Choroid plexus epithelial cell (primary cell): ENCODE measurements around the gene ZFPM1.

ENCODE experiments used
- DNase-seq: peaks from one replicate; pipeline ENCODE4 v3.0.0-alpha.2; 2010; ENCODE audit warnings: low read depth
- H3K4me3 ChIP-seq: 2 replicates; pipeline ENCODE4 v1.5.1; 2011; ENCODE audit warnings: low read depth, mild to moderate bottlenecking, control low read depth, low read length, moderate library complexity
- TF ChIP-seq, protein P1 (sequence below): conservative IDR thresholded peaks from 2 replicates; pipeline ENCODE4 v1.5.1; 2011; ENCODE audit warnings: low read depth, mild to moderate bottlenecking, control low read depth, inconsistent platforms, low read length, moderate library complexity

Gene ZFPM1

GRCh38 chr16:88502776-88503280 lies 49.7 kb downstream of the ZFPM1 start:
- DNase-seq: no peak
- H3K4me3 ChIP-seq: no peak overlapping the region
- TF ChIP-seq, protein P1, sequence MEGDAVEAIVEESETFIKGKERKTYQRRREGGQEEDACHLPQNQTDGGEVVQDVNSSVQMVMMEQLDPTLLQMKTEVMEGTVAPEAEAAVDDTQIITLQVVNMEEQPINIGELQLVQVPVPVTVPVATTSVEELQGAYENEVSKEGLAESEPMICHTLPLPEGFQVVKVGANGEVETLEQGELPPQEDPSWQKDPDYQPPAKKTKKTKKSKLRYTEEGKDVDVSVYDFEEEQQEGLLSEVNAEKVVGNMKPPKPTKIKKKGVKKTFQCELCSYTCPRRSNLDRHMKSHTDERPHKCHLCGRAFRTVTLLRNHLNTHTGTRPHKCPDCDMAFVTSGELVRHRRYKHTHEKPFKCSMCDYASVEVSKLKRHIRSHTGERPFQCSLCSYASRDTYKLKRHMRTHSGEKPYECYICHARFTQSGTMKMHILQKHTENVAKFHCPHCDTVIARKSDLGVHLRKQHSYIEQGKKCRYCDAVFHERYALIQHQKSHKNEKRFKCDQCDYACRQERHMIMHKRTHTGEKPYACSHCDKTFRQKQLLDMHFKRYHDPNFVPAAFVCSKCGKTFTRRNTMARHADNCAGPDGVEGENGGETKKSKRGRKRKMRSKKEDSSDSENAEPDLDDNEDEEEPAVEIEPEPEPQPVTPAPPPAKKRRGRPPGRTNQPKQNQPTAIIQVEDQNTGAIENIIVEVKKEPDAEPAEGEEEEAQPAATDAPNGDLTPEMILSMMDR: no peak

DNA sequence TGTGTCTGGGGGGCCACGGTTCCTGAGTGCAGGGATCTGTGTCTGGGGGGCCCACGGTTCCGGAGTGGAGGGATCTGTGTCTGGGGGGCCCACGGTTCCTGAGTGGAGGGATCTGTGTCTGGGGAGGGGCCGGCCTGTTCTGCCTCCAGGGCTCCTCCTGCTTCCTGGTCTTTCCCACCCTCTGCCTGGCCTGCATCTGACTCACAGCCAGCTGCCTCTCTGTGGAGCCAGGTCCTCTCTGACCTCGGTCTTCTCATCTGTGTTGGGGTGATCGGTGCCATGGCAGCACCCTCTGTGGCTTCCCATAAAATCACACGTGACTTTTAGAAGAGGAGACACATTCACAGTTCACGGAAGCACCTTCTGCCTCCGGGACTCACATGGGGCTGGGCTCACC lies 50.3 kb downstream of the ZFPM1 start:
- peak; percentile 46 for DNase-seq
- TF ChIP-seq, protein P1: no peak

DNA sequence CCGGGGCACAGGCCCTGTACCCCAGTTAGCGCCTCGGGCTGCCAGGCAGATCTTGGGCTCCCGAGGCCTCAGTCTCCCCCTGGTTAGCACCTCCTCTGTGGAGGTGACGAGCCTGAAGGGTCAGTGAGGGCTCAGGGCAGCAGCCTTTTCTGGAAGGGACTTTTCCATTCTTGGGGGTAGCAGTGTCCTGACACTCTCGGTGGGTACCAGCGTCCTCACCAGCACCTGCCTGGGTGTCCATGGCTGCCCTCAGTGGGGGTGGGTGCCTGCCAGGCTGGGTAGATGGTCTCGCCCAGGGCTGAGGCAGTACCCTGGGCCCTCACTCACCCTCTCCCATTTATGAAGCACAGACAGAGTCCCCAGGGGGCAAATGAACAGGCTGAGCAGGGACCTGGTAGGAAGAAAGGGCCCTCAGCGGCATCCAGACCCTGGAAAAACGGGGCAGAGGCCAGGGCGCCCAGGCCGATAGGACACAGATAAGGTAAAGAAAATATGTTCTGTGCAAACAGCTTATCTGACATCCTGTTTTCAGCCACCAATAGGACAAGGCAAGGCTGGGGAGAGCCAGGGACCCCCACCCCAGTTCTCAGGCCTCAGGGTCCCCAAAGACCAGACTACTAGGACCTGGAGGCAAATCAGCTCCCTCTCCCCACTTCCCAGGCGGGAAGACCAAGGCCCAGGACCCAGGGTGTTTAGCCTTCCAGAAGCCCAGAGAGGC lies 50.9 kb downstream of the ZFPM1 start:
- TF ChIP-seq, protein P1: no peak

More for the DNA sequence above, 50.3 kb downstream of the ZFPM1 start:
- no peak overlapping the region for H3K4me3 ChIP-seq

GRCh38 chr16:88504489-88505404 lies 51.7 kb downstream of the ZFPM1 start:
- H3K4me3 ChIP-seq: no peak overlapping the region

More for the DNA sequence above, 50.9 kb downstream of the ZFPM1 start:
- no peak for DNase-seq
- H3K4me3 ChIP-seq: no peak overlapping the region

GRCh38 chr16:88505405-88506082 lies 52.5 kb downstream of the ZFPM1 start:
- H3K4me3 ChIP-seq: no peak overlapping the region
- TF ChIP-seq, protein P1: peak; percentile 48
- DNase-seq: peak; percentile 14

More at GRCh38 chr16:88504489-88505404, 51.7 kb downstream of the ZFPM1 start:
- no peak for DNase-seq
- TF ChIP-seq, protein P1: no peak

DNA sequence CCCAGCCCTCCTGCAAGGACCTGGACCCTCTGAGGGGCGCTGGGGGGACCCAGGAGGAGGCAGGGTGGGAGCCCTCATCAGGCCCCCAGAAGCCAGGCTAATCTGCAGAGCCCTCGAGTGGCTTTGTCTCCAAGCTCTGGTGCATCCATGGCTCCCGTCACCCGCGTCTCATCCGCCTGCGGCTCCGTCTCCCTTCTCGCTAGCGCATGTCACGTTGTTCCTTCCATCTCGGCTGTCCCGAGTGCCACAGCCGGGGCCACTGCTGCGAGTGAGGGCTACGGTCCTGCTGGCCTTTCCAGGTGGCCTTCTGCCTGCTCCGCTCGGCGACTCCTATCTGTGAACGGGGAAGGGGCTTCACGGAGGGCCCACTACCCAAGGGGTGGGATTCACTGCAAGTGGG lies 53.6 kb downstream of the ZFPM1 start:
- TF ChIP-seq, protein P1: no peak
- no peak overlapping the region for H3K4me3 ChIP-seq
- DNase-seq: no peak
